OCI-LY3 (cell line): ENCODE measurements around the gene INPP5A.

Source experiments
- CTCF ChIP-seq: fragments of 200-600, 300-600 bp; sonication (generic); IDR thresholded peaks from 2 replicates; pipeline ENCODE4 v1.5.1; 2014; ENCODE audit warnings: antibody characterized with exemption, low read length, low read depth
- EZH2phosphoT487 ChIP-seq: fragments of 200-600 bp; shearing (Covaris generic); IDR thresholded peaks from 2 replicates; pipeline ENCODE4 v1.6.1; 2018; ENCODE audit warnings: antibody characterized with exemption, mixed run types, low read depth

GRCh38 chr10:132644527-132645246, 107.1 kb downstream of the INPP5A start:
- TF ChIP-seq CTCF (no peak), EZH2phosphoT487 (no peak)
